Measurements from ENCODE around the gene AKIRIN2. TPM values are rescaled to one million over a fixed set of nuclear protein-coding genes. Genes with fewer than 3 reads are reported as not detected.

Gene AKIRIN2
- total RNA-seq, 1 experiment from 2014 or later = 48.1 TPM

DNA sequence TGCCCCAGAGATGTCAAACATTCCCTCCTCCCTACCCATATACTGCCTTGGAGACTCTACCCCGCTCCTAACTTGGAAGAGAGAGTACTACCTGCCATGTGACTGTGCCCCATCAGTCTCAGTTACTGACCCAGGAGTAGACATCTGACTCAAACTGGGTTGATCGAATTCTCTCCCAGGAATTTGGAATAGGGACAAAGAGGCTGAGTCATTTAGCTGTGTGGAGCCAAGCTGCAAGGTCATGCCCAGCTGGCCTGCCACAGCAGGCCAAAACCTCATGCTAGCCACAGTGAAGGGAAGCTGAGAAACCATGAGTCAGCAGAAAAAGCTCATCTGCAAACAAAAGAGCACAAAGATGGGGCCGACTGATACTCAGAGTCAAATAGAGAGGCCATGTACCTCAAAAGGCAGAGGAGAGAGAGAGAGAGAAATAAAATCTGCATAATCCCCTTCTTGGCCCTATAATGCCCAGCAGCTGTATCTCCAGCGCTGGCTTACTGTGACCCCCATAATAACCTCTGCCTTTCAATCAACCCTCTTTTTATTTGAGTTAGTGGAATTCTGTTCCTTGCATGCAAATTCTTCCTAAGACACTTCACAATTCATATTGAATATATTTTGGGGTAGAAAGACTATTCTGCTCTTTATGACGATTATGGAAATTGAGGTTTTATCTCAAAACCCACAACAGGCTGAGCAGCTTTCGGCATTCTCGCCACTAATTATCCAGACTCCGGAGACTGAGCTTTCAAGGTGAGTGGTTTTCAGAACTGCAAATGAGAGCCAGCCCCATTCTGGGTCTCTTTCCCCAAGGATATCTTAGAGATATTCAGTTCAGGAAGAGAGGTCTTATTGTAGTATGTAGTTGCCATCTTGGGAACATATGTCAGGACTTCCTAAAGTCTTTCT is 21.4 kb upstream of the AKIRIN2 start:
- CTCF ChIA-PET = interaction anchor here (0.6 to 1.4 kb wide), 7 partner anchors 9 to 1281 kb away, joined by 3 to 6 read pairs (median 3); partner anchors contain the start of gene AKIRIN2
- POLR2A ChIA-PET = interaction anchor here (0.6 to 4.9 kb wide), 9 partner anchors 9 to 1239 kb away, joined by 3 to 89 read pairs (median 7); partner anchors contain the start of genes AKIRIN2, ORC3 and RARS2
- no peaks in the 10 kb centered on the region for H3K36me3 Mint-ChIP-seq (ENCODE audit: insufficient read depth, unreplicated experiment)
- TF ChIP-seq, protein P1, sequence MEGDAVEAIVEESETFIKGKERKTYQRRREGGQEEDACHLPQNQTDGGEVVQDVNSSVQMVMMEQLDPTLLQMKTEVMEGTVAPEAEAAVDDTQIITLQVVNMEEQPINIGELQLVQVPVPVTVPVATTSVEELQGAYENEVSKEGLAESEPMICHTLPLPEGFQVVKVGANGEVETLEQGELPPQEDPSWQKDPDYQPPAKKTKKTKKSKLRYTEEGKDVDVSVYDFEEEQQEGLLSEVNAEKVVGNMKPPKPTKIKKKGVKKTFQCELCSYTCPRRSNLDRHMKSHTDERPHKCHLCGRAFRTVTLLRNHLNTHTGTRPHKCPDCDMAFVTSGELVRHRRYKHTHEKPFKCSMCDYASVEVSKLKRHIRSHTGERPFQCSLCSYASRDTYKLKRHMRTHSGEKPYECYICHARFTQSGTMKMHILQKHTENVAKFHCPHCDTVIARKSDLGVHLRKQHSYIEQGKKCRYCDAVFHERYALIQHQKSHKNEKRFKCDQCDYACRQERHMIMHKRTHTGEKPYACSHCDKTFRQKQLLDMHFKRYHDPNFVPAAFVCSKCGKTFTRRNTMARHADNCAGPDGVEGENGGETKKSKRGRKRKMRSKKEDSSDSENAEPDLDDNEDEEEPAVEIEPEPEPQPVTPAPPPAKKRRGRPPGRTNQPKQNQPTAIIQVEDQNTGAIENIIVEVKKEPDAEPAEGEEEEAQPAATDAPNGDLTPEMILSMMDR (IDR thresholded peaks at IDR 0.05; ENCODE audit: unreplicated experiment) = no peak
- peaks cover 21% of the 10 kb centered on the region for H3K4me1 Mint-ChIP-seq (ENCODE audit: insufficient read depth, unreplicated experiment)
- BruUV-seq (replicated peaks) = no TSS peak
- peaks cover 7% of the 10 kb centered on the region for H3K9me3 Mint-ChIP-seq (ENCODE audit: unreplicated experiment)
- DNase-seq (ENCODE audit: unreplicated experiment) = peak; percentile 98
- no peaks in the 10 kb centered on the region for H3K27me3 Mint-ChIP-seq (ENCODE audit: insufficient read depth, unreplicated experiment)
- intact Hi-C loops (cut with micrococcal nuclease) = loop anchor here (2.0 kb wide), 1 partner anchor 21 kb away; the partner anchor contains the start of gene AKIRIN2
- H3K27ac Mint-ChIP-seq (ENCODE audit: low read depth, unreplicated experiment) = no peak overlapping the region
- H3K4me3 Mint-ChIP-seq (ENCODE audit: unreplicated experiment) = peak overlapping the region; percentile 15

DNA sequence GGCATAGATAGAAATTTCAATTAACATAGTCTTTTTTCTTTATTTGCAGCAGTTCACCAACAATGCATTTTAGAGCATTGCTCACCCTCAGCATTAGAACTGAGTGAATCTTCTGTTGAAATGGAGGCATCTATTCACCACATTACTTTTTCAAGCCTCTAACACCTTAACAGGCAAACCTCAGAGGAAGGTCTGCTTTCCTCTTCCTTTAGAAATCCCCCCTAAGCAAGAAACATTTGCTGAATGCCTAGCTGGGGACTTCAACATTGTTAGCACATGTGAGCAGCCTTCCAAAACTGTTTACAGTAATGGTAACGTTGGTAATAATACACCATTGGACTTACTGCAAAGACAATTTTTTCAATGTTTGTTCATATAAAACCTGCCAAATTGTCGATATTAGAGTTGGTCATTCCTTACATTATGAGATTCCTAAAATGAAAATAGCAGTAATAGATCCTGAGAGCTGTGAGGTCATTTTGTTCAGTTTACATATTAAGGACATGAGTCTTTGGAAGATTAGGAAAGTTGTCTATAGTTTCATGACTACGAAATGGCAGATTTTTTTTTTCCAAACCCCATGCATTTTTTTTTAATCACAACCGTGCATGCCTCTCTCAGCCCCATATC is 20.6 kb upstream of the AKIRIN2 start:
- Mint-ChIP-seq H3K9me3 (ENCODE audit: unreplicated experiment) (peaks cover 3% of the 10 kb centered on the region), H3K4me3 (ENCODE audit: unreplicated experiment) (peak overlapping the region; percentile 15), H3K27me3 (ENCODE audit: insufficient read depth, unreplicated experiment) (no peaks in the 10 kb centered on the region), H3K36me3 (ENCODE audit: insufficient read depth, unreplicated experiment) (no peaks in the 10 kb centered on the region), H3K27ac (ENCODE audit: low read depth, unreplicated experiment) (no peak overlapping the region), H3K4me1 (ENCODE audit: insufficient read depth, unreplicated experiment) (peaks cover 14% of the 10 kb centered on the region)
- CTCF ChIA-PET = interaction anchor here (0.6 to 1.4 kb wide), 5 partner anchors 8 to 1282 kb away, joined by 3 to 6 read pairs (median 3); partner anchors contain the start of gene AKIRIN2
- intact Hi-C loops (cut with micrococcal nuclease) = loop anchor here (2.0 kb wide), 1 partner anchor 20 kb away; the partner anchor contains the start of gene AKIRIN2
- no TSS peak for BruUV-seq (replicated peaks)
- TF ChIP-seq, protein P1 (IDR thresholded peaks at IDR 0.05; ENCODE audit: unreplicated experiment) = no peak
- no peak for DNase-seq (ENCODE audit: unreplicated experiment)
- POLR2A ChIA-PET = interaction anchor here (0.7 to 4.9 kb wide), 7 partner anchors 8 to 133 kb away, joined by 3 to 89 read pairs (median 7); partner anchors contain the start of genes AKIRIN2, ORC3 and RARS2

GRCh38 chr6:87721311-87721710 is 19.3 kb upstream of the AKIRIN2 start:
- Mint-ChIP-seq H3K4me3 (ENCODE audit: unreplicated experiment) (no peak overlapping the region), H3K27me3 (ENCODE audit: insufficient read depth, unreplicated experiment) (no peaks in the 10 kb centered on the region), H3K36me3 (ENCODE audit: insufficient read depth, unreplicated experiment) (no peaks in the 10 kb centered on the region), H3K4me1 (ENCODE audit: insufficient read depth, unreplicated experiment) (peaks cover 15% of the 10 kb centered on the region), H3K27ac (ENCODE audit: low read depth, unreplicated experiment) (no peak overlapping the region), H3K9me3 (ENCODE audit: unreplicated experiment) (no peaks in the 10 kb centered on the region)
- ChIA-PET CTCF (no interaction called here), POLR2A (interaction anchor here (0.8 to 4.9 kb wide), 2 partner anchors 21 to 69 kb away, joined by 3 to 89 read pairs; partner anchors contain the start of gene AKIRIN2)
- intact Hi-C loops (cut with micrococcal nuclease) = no loop called here
- no peak for DNase-seq (ENCODE audit: unreplicated experiment)
- TF ChIP-seq, protein P1 (IDR thresholded peaks at IDR 0.05; ENCODE audit: unreplicated experiment) = no peak
- BruUV-seq (replicated peaks) = no TSS peak

Data from MCF 10A (cell line).